AML-193 (cell line): ENCODE data around the gene C4orf50.
"Not testable (repeated sequence)": the region's sequence is repeated elsewhere in the genome, so short reads cannot be mapped to it uniquely, and the experiment has no call there.

ENCODE experiments used
- DNase-seq, 2 experiments: peaks; one replicate each; lab custom pipeline; 2025; lab: John Stamatoyannopoulos, UW

The C4orf50 gene

GRCh38 chr4:6017030-6017429, 1.2 kb downstream of the C4orf50 start:
- no peak for DNase-seq

DNA sequence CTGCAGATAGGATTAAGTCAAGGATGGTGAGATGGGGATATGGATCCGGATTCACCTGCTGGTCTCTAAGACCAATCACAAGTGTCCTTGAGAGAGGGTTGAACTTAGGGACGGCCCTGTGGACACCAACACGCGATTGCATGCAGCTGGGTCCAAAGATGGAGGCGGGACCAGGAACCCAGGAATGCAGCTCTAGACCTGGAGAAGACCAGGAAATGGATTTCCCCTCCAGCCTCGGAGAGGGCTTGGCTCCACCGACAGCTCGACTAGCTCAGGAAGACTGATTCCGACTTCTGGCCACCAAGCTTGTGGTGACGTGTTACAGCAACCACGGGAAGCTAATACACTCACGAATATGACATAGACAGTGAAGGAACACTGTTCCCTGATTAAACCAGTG, 4.7 kb downstream of the C4orf50 start:
- no peak for DNase-seq

- no peak for DNase-seq
These were observed 6.0 kb downstream of the C4orf50 start for GRCh38 chr4:6012200-6012599.

GRCh38 chr4:6011686-6012085, 6.5 kb downstream of the C4orf50 start:
- DNase-seq: no peak

GRCh38 chr4:6011271-6011671, 7.0 kb downstream of the C4orf50 start:
- DNase-seq: no peak

- no peak for DNase-seq
These were observed 7.4 kb downstream of the C4orf50 start for GRCh38 chr4:6010789-6011188.

GRCh38 chr4:6009452-6009851, 8.8 kb downstream of the C4orf50 start:
- DNase-seq: no peak

GRCh38 chr4:6008766-6009385, 9.4 kb downstream of the C4orf50 start:
- DNase-seq: no peak

DNA sequence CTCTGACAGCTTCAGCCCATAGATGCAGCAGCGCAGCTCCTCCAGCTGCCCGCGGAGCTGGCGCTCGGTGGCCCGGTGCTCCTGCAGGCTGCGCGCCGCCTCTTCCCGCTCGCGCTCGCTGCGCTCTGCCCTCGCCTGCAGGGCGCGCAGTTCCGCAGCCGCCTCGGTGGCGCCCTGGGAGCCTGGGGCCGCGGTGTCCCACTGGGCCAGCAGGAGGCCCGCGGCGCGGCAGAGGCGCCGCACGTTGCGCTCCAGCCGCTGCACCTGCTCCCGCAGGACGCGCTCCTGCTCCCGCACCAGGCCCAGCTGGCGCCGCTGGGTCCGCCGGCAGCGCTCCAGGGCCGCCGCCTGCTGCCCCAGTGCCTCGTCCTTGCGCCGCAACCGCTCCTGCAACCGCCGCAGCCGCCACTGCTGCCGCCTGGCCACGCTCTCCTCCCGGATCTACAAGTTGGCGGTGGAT, 10.1 kb downstream of the C4orf50 start:
- DNase-seq: no peak

- DNase-seq: no peak
These were observed 13.1 kb downstream of the C4orf50 start for GRCh38 chr4:6005175-6005574.

GRCh38 chr4:6003485-6003884, 14.7 kb downstream of the C4orf50 start:
- DNase-seq: not testable (repeated sequence)

DNA sequence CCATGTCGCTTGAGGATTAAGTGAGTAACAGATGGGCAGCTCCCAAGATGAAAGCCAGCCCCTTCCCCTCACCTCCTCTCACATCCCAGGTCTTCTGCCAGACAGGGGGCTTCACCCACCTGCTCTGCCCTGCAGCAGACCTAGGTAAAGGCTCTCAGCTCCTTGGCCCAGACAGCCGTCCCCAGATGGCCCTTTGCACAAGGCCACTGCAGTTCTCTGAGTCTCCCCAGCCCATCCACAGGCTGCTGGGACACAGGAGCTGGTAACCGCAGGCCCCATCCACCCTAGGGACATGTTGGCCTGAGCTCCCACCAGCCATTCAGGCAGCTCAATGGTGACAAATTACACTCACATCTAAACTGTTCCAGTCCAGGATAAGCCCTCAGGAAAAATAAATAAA, 15.3 kb downstream of the C4orf50 start:
- no peak for DNase-seq

DNA sequence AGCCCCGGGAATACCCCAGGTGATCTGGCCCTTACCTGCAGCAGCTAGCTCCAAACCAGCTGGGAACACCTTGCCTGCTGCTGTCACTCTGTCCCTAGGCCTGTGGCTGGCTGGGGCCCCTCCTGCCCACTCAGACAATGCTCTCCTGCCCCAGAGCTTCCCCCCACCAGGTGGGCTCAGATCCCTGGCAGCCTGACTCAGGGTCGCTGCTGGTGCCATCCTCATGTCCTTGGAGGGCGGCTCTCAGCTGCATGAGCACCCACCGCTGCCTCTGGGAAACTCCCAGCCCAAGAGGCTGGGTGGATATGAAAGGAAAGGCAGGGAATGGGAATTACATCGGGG, 15.8 kb downstream of the C4orf50 start:
- no peak for DNase-seq

- DNase-seq: no peak
These were observed 16.3 kb downstream of the C4orf50 start for GRCh38 chr4:6001680-6002491.

DNA sequence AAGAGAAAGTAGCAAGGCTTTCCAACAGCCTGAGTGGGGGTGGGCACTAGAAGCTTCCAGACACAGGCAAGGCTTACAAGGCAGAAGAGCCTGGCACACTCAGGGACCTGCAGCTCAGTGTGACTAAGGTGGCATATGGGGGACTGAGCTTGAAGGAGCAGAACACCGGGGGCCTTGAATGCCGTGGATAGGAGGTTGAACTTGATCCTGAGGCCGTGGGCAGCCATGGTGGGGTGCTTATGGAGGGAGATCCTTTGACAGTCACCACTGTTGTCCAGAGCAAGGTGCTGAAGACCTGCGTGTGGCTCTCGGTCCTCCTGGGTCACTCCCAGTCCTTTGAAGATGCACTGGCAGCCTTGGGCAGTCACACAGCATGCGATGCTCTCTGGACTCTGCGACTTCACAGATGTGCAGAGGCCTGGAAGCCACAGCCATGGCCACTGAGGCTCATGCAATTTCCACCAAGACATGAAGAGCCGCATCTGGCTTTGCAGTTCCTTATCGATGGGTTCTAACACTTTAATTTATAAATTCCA, 18.3 kb downstream of the C4orf50 start:
- no peak for DNase-seq

DNA sequence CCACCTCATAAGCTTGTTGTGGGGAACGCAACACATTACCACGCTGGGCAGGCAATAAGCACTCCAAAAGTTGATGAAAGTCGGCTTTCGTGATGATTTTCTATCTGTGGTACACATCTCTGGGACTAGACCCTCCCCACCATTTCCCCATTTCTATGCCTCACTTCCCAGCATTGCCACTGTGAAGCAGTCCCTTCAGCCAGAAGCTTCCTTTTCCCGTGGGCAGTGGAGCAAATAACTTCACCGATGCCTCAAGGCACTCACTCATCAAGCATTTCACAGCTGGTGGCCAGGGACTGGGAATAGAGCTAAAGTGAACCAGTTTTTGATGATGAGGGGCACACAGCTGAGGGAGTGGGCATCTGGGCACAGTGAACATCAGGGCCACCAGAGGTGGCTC, 18.9 kb downstream of the C4orf50 start:
- DNase-seq: no peak

DNA sequence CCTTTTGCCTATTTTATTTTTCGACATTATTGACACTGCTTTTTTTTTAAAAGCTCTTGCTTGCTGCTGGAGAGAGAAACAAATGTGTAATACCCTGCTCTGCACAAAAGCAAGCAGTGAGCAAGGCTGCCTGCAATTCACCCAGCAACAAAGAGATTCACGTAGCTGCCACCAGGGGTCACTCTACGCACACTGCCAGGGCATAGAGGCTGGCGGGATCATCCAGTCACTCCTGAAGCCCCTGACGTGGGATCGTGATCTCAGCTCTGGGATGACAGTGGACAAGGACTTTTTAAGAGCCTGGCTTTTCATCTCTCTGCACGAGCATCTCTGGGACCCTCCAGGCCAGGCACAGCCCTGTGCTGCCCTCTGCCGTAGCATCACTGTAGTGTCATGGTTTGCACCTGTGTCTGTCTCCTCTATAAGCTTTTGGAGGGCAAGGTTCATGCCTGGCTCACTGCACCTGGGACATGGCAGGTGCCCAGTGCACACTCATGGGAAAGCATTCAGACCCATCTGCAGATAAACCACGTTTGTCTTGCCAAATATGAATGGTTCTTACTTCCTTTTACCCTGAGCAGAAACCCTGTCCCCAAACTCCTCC, 19.8 kb downstream of the C4orf50 start:
- DNase-seq: peak; percentile 29

DNA sequence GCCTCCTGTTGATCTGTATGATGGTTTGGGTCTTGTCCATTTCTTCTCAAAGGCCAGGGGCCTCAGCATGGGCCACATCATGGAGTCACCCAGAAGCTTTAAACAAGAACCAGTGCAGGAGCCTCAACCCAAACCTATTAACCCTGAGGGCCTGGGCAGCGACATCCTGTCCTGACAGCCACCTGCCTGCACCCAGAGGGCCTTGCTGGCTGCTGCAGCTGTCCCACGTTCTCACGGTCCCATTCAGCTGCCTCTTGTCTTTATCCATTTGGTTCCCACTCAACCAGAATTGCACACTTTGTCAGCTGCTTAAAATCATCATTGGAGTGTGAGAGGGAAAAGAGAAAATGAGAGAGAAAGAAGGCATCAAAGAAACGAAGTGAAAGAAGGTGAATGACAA, 21.6 kb downstream of the C4orf50 start:
- no peak for DNase-seq

DNA sequence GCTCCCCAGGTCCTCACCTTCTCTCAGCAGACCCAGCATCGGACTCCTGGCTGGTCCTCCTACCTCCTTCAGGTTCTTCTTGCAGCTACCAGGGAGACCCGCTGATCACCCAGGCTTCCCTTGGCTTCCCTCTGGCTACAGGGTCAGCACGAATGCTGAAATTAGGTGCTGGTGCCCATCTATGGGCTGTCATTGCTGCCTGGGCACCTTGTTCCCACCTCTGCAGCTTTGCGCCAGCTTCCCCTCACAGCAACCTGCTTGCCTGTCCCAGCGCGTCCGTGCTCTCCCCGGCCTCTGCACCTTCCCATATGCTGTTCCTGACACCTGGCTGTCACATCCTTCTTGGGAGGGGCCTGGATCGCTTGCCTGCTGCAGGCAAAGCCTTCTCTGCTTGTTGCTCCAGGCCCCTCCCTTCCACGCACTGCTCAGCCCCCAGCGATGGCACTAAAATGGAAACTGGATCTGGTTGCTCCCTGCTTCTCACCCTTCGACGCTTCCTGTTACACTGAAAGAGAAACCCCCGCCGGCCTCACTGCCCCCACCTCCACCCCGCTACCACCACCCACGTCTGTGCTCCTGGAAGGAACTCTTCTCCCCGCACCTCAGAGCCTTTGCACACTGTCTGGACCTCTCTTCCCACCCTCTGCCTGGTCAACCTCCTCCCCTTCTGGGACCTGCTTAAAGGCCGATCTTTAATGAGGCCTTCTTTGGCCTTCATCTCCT, 22.2 kb downstream of the C4orf50 start:
- DNase-seq: no peak

GRCh38 chr4:5993876-5994811, 24.1 kb downstream of the C4orf50 start:
- no peak for DNase-seq

GRCh38 chr4:5993346-5993745, 24.9 kb downstream of the C4orf50 start:
- DNase-seq: not testable (repeated sequence)
